Endothelial cell of umbilical vein (primary cell): ENCODE measurements around the gene UGT1A5. TPM values are rescaled to one million over a fixed set of nuclear protein-coding genes. Genes with fewer than 3 reads are reported as not detected.

Source experiments
- BruUV-seq: library from RNA; stranded (reverse); fragments of 400-500 nt; replicated peaks from 2 replicates; lab custom pipeline; 2021; lab: Mats Ljungman, UMichigan
- CTCF ChIA-PET: fragments of 300-600, 350-600 bp; sonication (Branson Sonifier 250); formaldehyde crosslinking; loops from one replicate; lab custom pipeline; 2021; ENCODE audit warnings: antibody characterized with exemption, inconsistent platforms; lab: Charles Lee
- POLR2A ChIA-PET: fragments of 300-600, 350-600 bp; sonication (Branson Sonifier 250); formaldehyde crosslinking; loops from one replicate; lab custom pipeline; 2021; ENCODE audit warnings: antibody characterized with exemption, inconsistent platforms; lab: Charles Lee
- DNase-seq: peaks from one replicate; pipeline ENCODE4 v3.0.0-alpha.2; 2011; ENCODE audit warnings: low read depth, low spot score
- FAIRE-seq: peaks from 2 replicates; lab custom pipeline; 2011; peaks lifted over from hg19 to GRCh38; lab: Jason Lieb, UNC
- H2AFZ ChIP-seq: 2 replicates; pipeline ENCODE4 v1.6.0; 2012; ENCODE audit warnings: low read depth, low read length, control low read depth, inconsistent platforms
- H3K27ac ChIP-seq: 2 replicates; pipeline ENCODE4 v1.5.1; 2011; ENCODE audit warnings: low read depth, mild to moderate bottlenecking, control low read depth, low read length, moderate library complexity; ENCODE audit not compliant: insufficient read depth
- H3K27me3 ChIP-seq, 2 experiments: 2 replicates each; pipeline versions ENCODE4 v1.6.0 to v1.6.1; 2011; ENCODE audit warnings: low read length in 2 of 2, mixed read lengths in 1 of 2; ENCODE audit not compliant: control insufficient read depth in 2 of 2, insufficient read depth in 2 of 2
- H3K36me3 ChIP-seq, 2 experiments: 2 replicates in 1 of 2; 3 replicates in 1 of 2; pipeline ENCODE4 v1.5.1; 2011; ENCODE audit warnings: low read length in 2 of 2, mild to moderate bottlenecking in 1 of 2, moderate library complexity in 1 of 2; ENCODE audit not compliant: control insufficient read depth in 2 of 2, insufficient read depth in 2 of 2; ENCODE audit errors: extremely low read depth in 1 of 2
- H3K4me1 ChIP-seq: 3 replicates; pipeline ENCODE4 v1.5.1; 2011; ENCODE audit warnings: mild to moderate bottlenecking, low read length; ENCODE audit not compliant: control insufficient read depth, insufficient read depth; ENCODE audit errors: extremely low read depth
- H3K4me2 ChIP-seq: 2 replicates; pipeline ENCODE4 v1.6.1; 2011; ENCODE audit warnings: low read length, control low read depth, mixed read lengths; ENCODE audit not compliant: insufficient read depth
- H3K4me3 ChIP-seq, 3 experiments: fragments of 200-600 bp in 1 of 3; sonication (generic), shearing (Covaris generic) in 1 of 3; replicated peaks in 1 of 3; 2 replicates each; pipeline ENCODE4 v1.5.1; 2011 to 2016; ENCODE audit warnings: control low read depth in 3 of 3, low read length in 3 of 3, mild to moderate bottlenecking in 2 of 3, inconsistent platforms in 1 of 3, low read depth in 1 of 3, moderate library complexity in 1 of 3; ENCODE audit not compliant: insufficient read depth in 1 of 3
- H3K79me2 ChIP-seq: 2 replicates; pipeline ENCODE4 v1.6.0; 2012; ENCODE audit warnings: low read length, inconsistent platforms; ENCODE audit not compliant: control insufficient read depth, insufficient read depth
- H3K9ac ChIP-seq: replicated peaks from 2 replicates; pipeline ENCODE3; 2011; ENCODE audit warnings: low read length, control low read depth; ENCODE audit not compliant: insufficient read depth; ENCODE audit errors: extremely low read depth
- H3K9me1 ChIP-seq: replicated peaks from 3 replicates; pipeline ENCODE4 v1.6.0; 2011; ENCODE audit warnings: mild to moderate bottlenecking, low read length; ENCODE audit not compliant: control insufficient read depth, insufficient read depth; ENCODE audit errors: extremely low read depth
- H3K9me3 ChIP-seq: replicated peaks from 2 replicates; pipeline ENCODE4 v1.5.1; 2012; ENCODE audit warnings: low read length, inconsistent platforms; ENCODE audit not compliant: control insufficient read depth, insufficient read depth
- H4K20me1 ChIP-seq: replicated peaks from 2 replicates; pipeline ENCODE3; 2011; ENCODE audit warnings: mild to moderate bottlenecking, low read length; ENCODE audit not compliant: control insufficient read depth, insufficient read depth; ENCODE audit errors: extremely low read depth
- CTCF ChIP-seq, 2 donors: IDR thresholded peaks; 1 replicate in 1 of 2; 2 replicates in 1 of 2; pipeline ENCODE4 v1.5.1; 2011; ENCODE audit warnings: low read length in 2 of 2, mild to moderate bottlenecking in 2 of 2, moderate library complexity in 2 of 2, control low read depth in 1 of 2, inconsistent platforms in 1 of 2, low read depth in 1 of 2; ENCODE audit not compliant: insufficient read depth in 1 of 2; ENCODE audit errors: extremely low read depth in 1 of 2
- EZH2 ChIP-seq: IDR thresholded peaks from 2 replicates; pipeline ENCODE4 v1.6.1; 2012; ENCODE audit warnings: borderline replicate concordance, low read depth, mild to moderate bottlenecking, moderate library complexity, low read length, inconsistent platforms; ENCODE audit not compliant: severe bottlenecking
- FOS ChIP-seq: IDR thresholded peaks from 2 replicates; pipeline ENCODE4 v1.6.1; 2011; ENCODE audit warnings: mild to moderate bottlenecking, low read length, moderate library complexity, borderline replicate concordance; ENCODE audit not compliant: insufficient read depth
- GATA2 ChIP-seq: IDR thresholded peaks from 2 replicates; pipeline ENCODE4 v1.7.0; 2011; ENCODE audit warnings: low read depth, mild to moderate bottlenecking, moderate library complexity, mixed read lengths, low read length; ENCODE audit not compliant: insufficient read length, insufficient read depth
- JUN ChIP-seq: IDR thresholded peaks from 2 replicates; pipeline ENCODE4 v1.6.1; 2011; ENCODE audit warnings: borderline replicate concordance, low read depth; ENCODE audit not compliant: insufficient read length, insufficient read depth
- MAX ChIP-seq: IDR thresholded peaks from 2 replicates; pipeline ENCODE4 v1.6.1; 2011; ENCODE audit not compliant: insufficient read depth, insufficient read length
- MYC ChIP-seq: IDR thresholded peaks from one replicate; pipeline ENCODE4 v1.6.1; 2011; ENCODE audit warnings: mild to moderate bottlenecking, low read depth, low read length
- POLR2A ChIP-seq: IDR thresholded peaks from 2 replicates; pipeline ENCODE4 v1.6.1; 2012; ENCODE audit warnings: low read depth, mild to moderate bottlenecking, control low read depth, low read length
- POLR2AphosphoS5 ChIP-seq: IDR thresholded peaks from 2 replicates; pipeline ENCODE4 v1.6.1; 2012; ENCODE audit warnings: low read depth, mild to moderate bottlenecking, control low read depth, low read length, moderate library complexity; ENCODE audit not compliant: insufficient read depth
- dilution Hi-C: fragments of 300-500 bp; cut with MboI; formaldehyde crosslinking; loops from one replicate; pipeline ENCODE4 v1.15.0; 2019; ENCODE audit warnings: low sequenced_read_pairs; ENCODE audit not compliant: extremely low pct_ligation_motif_present
- intact Hi-C: fragments of 100-400 bp; cut with micrococcal nuclease; formaldehyde crosslinking; loops from one replicate; pipeline ENCODE4 v1.10.0; 2022
- polyA plus RNA-seq, 4 experiments: library from polyadenylated mRNA; depleted of rRNA in 3 of 4; stranded (reverse) in 3 of 4; unstranded in 1 of 4; fragments of >200 nt; gene quantifications; 2 replicates each; pipeline versions ENCODE4 v1.2.1 to v1.2.3, GENCODE V29; 2011 to 2012; ENCODE audit warnings: missing spikeins in 1 of 4
- total RNA-seq: library from RNA; stranded (reverse); gene quantifications from 2 replicates; pipeline ENCODE4 v1.2.3, GENCODE V29; 2021

The UGT1A5 gene
- total and polyA plus RNA-seq, 2 donors (not counting 3 experiments of a cell fraction or from before 2014, with no cell fraction given), result not detected

GRCh38 chr2:233705911-233706506 lies 6.7 kb upstream of the UGT1A5 start:
- H3K4me2 ChIP-seq, result no peak overlapping the region
- ChIA-PET POLR2A (no interaction called here), CTCF (interaction anchor here (1.4 kb wide), 1 partner anchor 209 kb away, joined by 3 read pairs; no protein-coding TSS in a partner anchor)
- no peaks in the 10 kb centered on the region for H3K27me3 ChIP-seq
- H3K4me3 ChIP-seq, result no peak overlapping the region
- intact Hi-C loops (no loop called here), dilution Hi-C loops (no loop called here)
- no peak for TF ChIP-seq POLR2AphosphoS5
- no peak for TF ChIP-seq EZH2
- no peak for TF ChIP-seq CTCF (IDR thresholded peaks at IDR 0.05; ENCODE audit: extremely low read depth in 1 of 2, insufficient read depth in 1 of 2, low read depth in 1 of 2, low read length in 2 of 2)
- TF ChIP-seq POLR2A, result no peak
- TF ChIP-seq FOS, result no peak
- TF ChIP-seq MYC, result no peak
- no peak for TF ChIP-seq MAX
- TF ChIP-seq GATA2, result no peak
- no peak for TF ChIP-seq JUN
- no peaks in the 10 kb centered on the region for H3K9me1 ChIP-seq
- FAIRE-seq (no peak), DNase-seq (no peak)
- no TSS peak for BruUV-seq
- H3K9me3 ChIP-seq, result no peaks in the 10 kb centered on the region
- H3K36me3 ChIP-seq, result no peaks in the 10 kb centered on the region
- no peak overlapping the region for H3K27ac ChIP-seq
- no peaks in the 10 kb centered on the region for H3K79me2 ChIP-seq
- no peak overlapping the region for H2AFZ ChIP-seq
- H3K9ac ChIP-seq, result no peak overlapping the region
- H3K4me1 ChIP-seq, result peaks cover 2% of the 10 kb centered on the region
- H4K20me1 ChIP-seq, result no peaks in the 10 kb centered on the region
